Mucosa of descending colon (tissue), 3 donors: ENCODE data around the gene SNED1. TPM values are rescaled to one million over a fixed set of nuclear protein-coding genes. Genes with fewer than 3 reads are reported as not detected.

ENCODE experiments used
- ATAC-seq: fragments of 200-7000 bp; cut with Tn5 transposase; one replicate; pipeline ENCODE4 v1.9.1; 2020; ENCODE audit warnings: mild to moderate bottlenecking, moderate library complexity
- DNase-seq, 3 donors: peaks; one replicate each; pipeline ENCODE4 v3.0.0-alpha.2; 2020
- H3K36me3 ChIP-seq: fragments of 200-600 bp; one replicate; pipeline ENCODE4 v1.8.0; 2021; ENCODE audit warnings: low read depth, mild to moderate bottlenecking
- H3K4me1 ChIP-seq: fragments of 200-600 bp; one replicate; pipeline ENCODE4 v1.8.0; 2021; ENCODE audit warnings: low read depth, mild to moderate bottlenecking
- H3K4me3 ChIP-seq: fragments of 200-600 bp; one replicate; pipeline ENCODE4 v1.8.0; 2021; ENCODE audit warnings: mild to moderate bottlenecking
- H3K9me3 ChIP-seq: fragments of 200-600 bp; one replicate; pipeline ENCODE4 v1.8.0; 2021; ENCODE audit warnings: mild to moderate bottlenecking
- intact Hi-C, 2 donors: fragments of 100-400 bp; cut with DNase I in 1 of 2; cut with micrococcal nuclease in 1 of 2; formaldehyde crosslinking; loops; one replicate each; pipeline versions ENCODE4 v1.11.0 to v1.11.1; 2022; cut with DNase I, micrococcal nuclease
- total RNA-seq, 3 donors: library from RNA; stranded (reverse); fragmentation: NEBNext Ultra II Directional in 2 of 3; extraction: Animal tissue kit (Norgen Biotek cat#: 25700) in 2 of 3; gene quantifications; one replicate each; pipeline versions ENCODE4 v1.2.1 to v1.2.4, GENCODE V29; 2021 to 2023
- TF ChIP-seq, protein P1 (sequence below): fragments of 200-600 bp; IDR thresholded peaks from one replicate; pipeline ENCODE4 v1.8.0; 2022; ENCODE audit warnings: antibody characterized with exemption, mild to moderate bottlenecking
- donor health status: DM: no; HTN: no; CAD: no; lungs with moderate emphysema.
- donor health status: DM: no; HTN: no; CAD: no.
- donor health status: DM: no; HTN: yes; CAD: no.

Gene SNED1
- total RNA-seq, 3 donors from 2014 or later = 7.0 to 16.3 (median 14.1) TPM

DNA sequence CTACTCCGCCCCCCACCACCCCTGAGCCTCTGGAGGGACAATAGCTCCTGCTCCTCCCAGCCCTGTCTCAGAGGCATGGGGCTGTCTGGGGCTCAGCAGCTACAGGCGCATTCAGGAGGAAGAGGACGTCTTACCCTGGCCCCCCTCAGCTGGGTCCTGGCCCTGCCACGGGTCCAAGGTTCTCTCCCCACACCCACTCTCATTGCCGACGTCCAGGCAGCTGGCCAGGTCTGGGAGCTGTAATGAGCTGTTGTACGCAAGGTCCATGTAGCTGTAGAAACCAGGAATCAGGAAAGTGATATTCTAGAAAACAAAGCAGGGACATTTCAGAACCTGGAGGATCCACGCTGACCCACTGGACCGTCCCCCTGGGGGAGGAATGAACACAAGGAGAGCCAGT is 137.3 kb downstream of the SNED1 start:
- TF ChIP-seq, protein P1, sequence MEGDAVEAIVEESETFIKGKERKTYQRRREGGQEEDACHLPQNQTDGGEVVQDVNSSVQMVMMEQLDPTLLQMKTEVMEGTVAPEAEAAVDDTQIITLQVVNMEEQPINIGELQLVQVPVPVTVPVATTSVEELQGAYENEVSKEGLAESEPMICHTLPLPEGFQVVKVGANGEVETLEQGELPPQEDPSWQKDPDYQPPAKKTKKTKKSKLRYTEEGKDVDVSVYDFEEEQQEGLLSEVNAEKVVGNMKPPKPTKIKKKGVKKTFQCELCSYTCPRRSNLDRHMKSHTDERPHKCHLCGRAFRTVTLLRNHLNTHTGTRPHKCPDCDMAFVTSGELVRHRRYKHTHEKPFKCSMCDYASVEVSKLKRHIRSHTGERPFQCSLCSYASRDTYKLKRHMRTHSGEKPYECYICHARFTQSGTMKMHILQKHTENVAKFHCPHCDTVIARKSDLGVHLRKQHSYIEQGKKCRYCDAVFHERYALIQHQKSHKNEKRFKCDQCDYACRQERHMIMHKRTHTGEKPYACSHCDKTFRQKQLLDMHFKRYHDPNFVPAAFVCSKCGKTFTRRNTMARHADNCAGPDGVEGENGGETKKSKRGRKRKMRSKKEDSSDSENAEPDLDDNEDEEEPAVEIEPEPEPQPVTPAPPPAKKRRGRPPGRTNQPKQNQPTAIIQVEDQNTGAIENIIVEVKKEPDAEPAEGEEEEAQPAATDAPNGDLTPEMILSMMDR = no peak
- ATAC-seq (peak; percentile 83), DNase-seq (peak in 2 of 3 donors; percentile 79 to 84)
- intact Hi-C loops = no loop called here
- Histone ChIP-seq H3K4me1 (peaks cover 5% of the 10 kb centered on the region), H3K4me3 (no peak overlapping the region), H3K9me3 (no peaks in the 10 kb centered on the region), H3K36me3 (no peaks in the 10 kb centered on the region)

DNA sequence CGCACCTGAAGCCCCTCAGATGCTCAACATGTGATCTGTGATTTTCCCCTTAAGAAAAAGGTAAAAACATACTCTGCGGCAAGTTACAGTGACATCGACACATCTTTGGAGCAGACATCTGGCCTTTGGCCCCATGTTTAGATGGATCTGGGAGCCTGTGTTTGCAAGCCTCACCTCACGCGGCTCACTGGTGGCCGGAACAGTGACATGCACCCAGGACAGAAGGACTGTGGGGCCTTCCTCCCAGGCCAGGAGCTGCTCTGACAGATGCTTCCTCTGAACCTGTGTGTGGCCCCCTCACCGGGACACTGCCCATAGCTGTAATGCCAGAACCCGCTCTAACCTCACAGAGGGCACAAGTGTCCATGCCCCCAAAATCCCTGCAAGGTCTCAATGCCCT is 137.8 kb downstream of the SNED1 start:
- ATAC-seq (no peak), DNase-seq (no peak)
- no peaks in the 10 kb centered on the region for H3K9me3 ChIP-seq
- H3K4me1 ChIP-seq = peaks cover 5% of the 10 kb centered on the region
- H3K4me3 ChIP-seq = no peak overlapping the region
- H3K36me3 ChIP-seq = no peaks in the 10 kb centered on the region
- intact Hi-C loops = no loop called here
- TF ChIP-seq, protein P1 = no peak

DNA sequence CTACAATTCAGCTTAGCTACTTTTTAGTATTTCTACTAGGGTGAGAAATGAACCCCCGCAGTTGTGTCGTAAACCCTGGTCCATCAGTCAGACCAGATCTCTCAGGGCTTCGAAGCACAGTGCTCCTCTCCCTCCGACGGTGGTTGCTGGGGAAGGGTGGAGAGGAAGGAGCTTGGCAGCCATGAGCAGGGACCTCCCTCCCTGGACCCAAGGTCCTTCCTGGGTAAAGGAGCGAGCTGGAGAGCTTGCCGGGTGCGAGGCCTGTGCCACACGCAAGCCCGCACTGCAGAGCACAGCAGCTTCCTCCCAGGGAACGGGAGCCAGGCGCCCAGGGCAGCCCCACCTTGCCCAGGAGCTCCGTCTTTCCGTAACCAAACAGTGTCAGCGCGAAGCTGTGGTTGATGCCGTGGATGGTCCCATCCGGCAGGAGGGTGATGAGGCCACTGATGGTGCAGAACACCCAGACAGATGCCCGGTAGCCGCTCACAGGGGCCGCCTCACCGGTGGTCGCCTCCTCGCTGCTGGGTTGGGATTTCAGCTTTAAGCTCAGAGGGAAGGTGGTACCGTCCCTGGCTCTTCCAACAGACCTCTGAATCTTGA is 138.3 kb downstream of the SNED1 start:
- DNase-seq = no peak
- Histone ChIP-seq H3K4me3 (no peak overlapping the region), H3K9me3 (no peaks in the 10 kb centered on the region), H3K4me1 (peaks cover 5% of the 10 kb centered on the region), H3K36me3 (no peaks in the 10 kb centered on the region)
- intact Hi-C loops = no loop called here
- ATAC-seq = no peak
- TF ChIP-seq, protein P1 = no peak

DNA sequence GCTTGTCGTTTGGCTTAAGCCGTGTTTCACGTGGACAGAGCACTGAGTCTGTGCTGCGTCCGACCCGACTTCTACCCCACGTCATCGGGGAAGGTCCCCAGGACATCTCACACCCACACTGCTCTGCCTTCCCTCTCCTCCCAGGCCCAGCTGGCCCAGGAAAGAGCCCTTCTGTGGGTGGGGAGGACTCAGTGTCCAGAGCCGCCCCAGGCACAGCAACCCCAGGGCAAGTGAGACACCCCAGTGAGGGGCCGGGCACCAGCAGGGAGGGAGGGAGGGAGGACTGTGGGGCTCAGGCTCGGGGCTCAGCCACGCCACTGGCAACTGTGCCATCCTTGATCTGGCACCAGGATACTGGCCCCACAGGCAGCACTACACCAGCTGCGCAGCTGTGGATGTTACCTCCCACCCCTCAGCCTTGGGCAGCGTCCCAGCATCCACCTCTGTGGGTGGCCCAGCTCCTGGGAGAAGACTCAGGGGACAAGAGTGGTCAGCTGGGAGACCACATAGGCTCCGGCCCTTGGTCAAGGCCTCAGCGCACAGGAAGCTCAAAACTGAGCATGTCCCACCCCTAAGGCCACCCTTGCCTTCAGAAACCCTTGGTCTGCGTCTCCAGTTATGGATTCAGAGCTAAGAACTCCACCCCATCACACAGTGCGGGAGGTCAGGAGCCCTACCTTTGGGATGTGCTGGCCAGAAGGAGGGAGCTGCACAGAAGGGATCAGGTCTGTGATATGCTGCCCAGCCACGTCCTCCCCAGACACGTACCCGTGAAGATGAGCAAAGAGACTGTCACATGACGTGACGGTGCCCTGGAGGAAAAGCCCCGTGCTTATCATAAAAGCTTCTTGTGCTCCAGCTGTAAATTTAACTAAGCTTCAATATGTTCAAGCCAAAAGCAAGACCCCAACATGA is 139.1 kb downstream of the SNED1 start:
- H3K4me1 ChIP-seq = peaks cover 5% of the 10 kb centered on the region
- no peak for ATAC-seq
- TF ChIP-seq, protein P1 = no peak
- intact Hi-C loops = no loop called here
- H3K4me3 ChIP-seq = no peak overlapping the region
- H3K9me3 ChIP-seq = no peaks in the 10 kb centered on the region
- H3K36me3 ChIP-seq = no peaks in the 10 kb centered on the region
- no peak for DNase-seq

DNA sequence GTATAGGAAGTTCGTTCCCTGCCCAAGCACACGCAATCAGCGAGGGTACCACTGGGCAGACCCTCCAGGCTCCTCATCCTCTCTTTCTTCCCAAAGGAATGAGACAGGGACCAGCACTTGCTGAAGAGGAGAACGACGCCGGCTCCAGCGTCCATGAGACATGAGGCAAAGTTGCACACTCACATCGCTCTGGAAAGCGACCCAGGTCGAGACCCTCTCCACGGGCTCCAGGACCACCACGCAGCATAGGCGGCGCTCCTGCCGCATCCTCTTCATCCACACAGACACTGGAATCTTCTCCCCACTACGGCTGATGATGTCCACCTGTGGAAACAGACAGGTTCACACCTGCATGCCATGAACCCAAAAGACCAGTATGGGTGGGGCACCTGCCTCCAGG is 140.1 kb downstream of the SNED1 start:
- Histone ChIP-seq H3K4me3 (no peak overlapping the region), H3K9me3 (no peaks in the 10 kb centered on the region), H3K4me1 (peaks cover 5% of the 10 kb centered on the region), H3K36me3 (no peaks in the 10 kb centered on the region)
- TF ChIP-seq, protein P1 = no peak
- ATAC-seq (no peak), DNase-seq (no peak)
- intact Hi-C loops = no loop called here
